ENCODE data around the gene PTPRG. TPM values are rescaled to one million over a fixed set of nuclear protein-coding genes. Genes with fewer than 3 reads are reported as not detected.
"Not testable (repeated sequence)": the region's sequence is repeated elsewhere in the genome, so short reads cannot be mapped to it uniquely, and the experiment has no call there.

PTPRG gene
- total RNA-seq, 1 donor from 2014 or later, result 78.2 TPM

DNA sequence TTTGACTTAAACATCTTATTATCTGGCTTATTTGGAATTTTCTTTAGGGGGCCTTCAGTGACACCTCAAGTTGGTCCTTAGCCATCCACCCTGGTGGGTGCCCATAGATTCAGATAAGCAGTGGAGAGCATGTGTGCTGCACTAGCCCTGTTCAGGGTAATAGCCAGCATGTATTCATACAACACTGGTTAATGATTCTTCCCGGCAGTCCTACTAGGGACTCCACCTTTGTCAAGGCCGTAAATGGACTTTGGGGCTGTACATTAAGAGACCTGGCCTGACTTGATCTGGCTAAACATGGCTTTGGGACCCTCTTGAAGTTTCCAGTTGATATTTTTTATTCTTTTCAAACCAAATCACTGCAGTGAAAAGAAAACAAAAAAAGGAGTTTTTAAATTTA, 125.8 kb downstream of the PTPRG start:
- DNase-seq, result no peak

DNA sequence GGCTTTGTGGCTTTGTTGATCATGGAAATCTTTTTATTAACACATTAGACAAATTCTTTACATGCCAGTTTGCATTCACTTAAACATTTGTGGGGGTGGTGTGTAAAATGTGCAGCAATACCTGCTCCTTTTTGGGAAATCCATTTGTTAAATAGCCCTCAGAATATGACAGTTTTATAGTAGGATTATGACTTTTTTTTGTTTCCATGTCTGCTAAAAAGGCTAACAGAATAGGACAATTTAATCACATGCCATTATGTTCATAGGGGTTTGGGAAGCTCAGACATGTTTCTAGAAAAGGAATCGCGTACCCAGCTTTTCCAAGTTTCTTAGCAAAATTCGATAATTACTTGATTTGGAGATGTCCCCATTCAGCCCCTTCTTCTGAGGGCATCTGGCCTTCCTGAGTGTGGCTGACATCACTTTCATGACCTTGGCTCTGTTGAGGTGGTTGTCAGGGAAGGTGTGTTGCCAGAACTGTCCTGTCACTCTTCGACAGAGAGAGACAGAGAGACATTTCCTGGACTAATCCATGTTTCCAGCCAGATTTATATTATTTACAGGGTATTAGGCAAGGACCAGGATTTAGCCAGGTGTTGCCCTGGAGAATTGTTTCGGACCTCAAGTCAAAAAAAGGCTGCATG, 126.4 kb downstream of the PTPRG start:
- DNase-seq, result no peak

DNA sequence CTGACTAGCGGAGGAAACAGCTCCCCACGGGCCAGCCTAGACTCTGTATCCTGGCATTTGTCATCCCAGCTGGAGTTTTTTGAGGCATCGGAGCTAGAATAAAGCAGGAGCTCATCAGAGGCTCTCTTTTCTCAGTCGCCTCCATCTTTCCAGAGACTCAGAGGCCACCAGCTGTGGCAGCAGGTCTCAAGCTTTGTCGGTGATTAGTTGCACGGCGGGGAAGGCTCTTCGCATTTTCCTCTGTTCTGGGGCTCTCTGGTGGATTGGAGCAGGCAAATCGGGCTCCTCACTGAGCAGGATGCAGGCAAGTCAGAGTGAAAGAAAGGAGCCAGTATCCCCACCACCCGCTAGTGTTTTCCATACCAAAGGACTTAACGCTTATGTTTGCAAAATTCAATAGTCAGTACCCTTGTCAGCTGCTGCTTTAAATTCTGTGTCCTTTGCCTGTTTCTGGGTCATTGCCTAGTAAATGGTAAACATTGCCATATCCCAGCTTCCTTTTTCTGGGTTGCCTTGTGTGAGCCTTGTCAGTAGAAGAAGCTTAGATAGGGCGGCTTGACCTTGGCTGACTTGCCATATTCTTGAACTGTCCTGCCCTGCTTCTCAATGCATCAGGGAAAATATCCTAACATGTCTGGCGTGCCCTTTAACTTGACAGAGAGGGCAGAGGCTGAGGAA, 127.1 kb downstream of the PTPRG start:
- peak; percentile 35 for DNase-seq

DNA sequence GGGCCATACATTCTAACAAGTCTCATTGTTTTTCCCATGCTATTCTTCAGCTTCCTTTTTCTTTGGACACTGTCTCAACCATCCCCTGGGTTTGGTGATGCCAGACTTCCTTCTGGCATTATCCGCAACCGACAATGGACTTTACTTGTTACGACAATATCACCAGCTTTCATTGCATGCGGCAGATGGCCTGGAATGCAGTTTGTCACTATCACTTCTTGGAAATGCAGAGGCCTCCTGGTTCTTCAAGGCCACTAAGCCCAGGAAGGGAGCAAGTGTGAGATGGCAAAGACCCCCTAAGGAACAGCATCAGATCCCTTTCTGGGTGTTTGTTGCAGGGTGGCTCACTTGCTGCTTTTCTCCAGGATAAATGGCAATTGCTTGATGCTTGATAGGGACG, 128.6 kb downstream of the PTPRG start:
- no peak for DNase-seq

DNA sequence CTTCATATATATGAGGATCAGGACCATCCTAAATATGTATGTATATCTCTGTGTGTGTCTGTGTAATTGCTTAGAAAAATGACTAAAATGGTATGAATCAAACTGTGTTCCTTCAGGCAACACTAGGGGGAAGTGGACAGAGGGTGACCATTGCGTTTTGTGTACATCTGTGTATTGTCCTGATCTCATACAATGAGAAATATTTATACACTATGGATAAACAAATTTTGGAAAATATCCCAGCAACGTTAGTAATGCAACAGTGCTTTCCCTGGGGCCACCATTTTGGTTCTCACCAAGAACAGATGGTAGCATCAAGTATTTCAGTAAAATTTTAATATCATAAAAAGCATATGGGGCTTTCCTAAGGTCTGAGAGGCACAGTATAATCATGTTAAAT, 130.1 kb downstream of the PTPRG start:
- DNase-seq, result no peak

DNA sequence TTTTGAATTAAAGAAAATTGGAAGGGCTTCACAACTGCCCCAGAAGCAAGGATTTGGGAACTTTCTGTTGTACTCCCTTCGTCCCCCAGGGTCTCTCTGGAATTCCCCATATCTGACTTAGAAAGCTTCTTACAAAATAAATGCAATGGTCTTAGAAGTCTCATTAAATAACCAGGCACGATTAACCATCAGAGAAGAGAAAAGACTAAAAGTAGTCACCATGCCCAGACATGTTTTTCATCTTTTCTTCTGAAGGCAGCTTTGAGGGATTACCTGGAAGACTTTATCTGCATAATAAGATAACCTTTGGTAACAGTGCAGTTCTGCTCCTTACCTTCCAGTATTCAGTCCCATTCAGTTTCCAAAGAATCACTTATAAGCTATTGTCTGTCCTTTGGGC, 135.9 kb downstream of the PTPRG start:
- no peak for DNase-seq

DNA sequence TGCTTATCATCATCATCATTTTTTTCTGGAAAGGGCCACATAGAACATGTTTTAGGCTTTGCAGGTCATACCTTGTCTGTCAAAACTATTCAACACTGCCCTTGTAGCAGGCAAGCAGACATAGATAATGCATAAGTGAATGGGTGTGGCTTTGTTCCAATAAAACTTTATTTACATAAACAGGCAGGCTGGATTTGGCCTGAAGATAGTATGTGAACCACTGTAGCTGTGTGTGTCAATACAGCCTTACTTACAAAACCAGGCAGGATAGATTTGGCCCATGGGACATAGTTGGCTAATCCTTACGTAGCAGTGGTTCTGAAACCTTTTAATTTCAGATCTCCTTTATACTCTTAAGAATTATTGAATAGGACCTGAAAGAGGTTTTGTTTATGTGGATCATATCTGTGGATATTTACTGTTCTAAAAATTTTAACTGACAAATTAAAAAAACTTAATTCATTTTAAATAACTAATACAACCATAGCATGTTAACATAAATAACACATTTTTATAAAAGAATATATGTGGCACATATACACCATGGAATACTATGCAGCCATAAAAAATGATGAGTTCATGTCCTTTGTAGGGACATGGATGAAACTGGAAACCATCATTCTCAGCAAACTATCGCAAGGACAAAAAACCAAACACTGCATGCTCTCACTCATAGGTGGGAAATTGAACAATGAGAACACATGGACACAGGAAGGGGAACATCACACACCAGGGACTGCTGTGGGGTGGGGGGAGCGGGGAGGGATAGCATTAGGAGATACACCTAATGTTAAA, 137.1 kb downstream of the PTPRG start:
- not testable (repeated sequence) for DNase-seq

DNA sequence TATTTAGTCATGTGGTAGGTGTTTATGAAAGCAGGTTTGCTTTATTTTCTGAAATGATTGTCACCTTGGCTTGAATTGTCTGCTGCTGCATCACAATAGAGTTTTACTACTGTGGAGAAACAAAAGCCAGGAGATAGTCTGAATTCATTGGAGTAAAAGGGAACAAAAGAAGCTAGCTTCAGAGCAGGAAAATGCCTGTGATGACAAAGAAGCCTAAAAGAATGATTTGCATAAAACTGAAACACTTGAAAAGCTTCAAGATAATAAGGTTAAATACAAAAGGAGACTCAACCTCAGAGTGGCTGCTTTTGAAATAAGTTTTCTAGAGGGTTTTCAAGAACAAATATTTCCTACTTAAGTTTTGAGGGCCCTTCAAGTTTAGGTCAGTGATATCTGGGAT, 138.3 kb downstream of the PTPRG start:
- DNase-seq, result no peak

DNA sequence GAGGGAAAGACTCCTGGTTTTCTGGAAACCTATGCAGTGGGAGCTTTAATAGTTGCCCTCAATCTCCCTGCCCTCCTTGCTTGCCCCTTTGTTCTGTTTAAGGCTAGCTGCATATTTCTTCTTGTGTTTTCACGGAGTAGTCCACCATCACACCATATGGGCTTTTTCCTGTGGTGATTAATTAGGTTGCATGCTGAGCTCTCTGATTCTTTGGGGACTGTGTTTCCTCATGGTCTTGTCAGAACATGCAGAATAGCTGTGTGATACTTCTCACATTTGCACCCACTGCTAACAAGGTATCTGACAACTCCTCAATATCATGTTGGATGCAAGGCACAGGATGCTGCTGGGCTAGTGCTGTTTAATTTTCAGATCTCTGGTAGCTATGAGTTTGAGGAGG, 139.6 kb downstream of the PTPRG start:
- DNase-seq, result no peak

DNA sequence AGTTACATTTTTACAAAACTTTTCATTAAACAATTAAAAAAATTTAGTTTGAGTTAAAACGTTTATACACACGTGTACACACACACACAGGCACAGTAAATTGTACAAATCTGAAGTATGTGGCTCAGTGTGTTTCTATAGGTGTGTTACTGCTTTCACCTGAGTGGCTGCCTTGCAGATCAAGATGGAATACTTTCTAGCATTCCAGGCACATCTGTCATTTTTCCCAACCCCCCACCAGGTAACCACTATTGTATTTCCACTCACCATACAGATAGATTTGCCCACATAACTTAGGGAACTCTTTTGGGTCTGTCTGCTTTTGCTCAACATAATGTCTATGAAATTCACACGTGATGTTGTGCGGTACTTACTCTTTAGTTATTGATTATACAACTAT, 141.1 kb downstream of the PTPRG start:
- no peak for DNase-seq

DNA sequence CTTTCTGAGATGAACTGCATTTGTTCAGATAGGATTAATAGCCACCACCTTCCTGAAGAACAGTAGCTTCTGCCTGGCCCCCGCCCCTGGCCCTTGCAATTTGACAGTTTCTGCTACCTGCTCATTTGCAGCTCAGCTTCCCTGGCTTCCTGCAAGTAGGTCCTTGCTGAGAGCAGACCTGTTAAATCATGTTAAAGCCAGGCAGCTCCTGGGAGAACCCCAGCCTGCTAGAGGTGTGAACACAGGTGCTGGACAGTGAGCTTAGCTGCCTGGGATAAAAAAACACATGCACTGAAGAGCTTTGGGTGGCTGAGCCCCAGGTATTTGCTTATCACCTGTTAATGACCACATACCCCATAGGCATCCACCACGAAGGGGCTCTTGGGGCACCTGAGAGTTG, 143.4 kb downstream of the PTPRG start:
- no peak for DNase-seq

DNA sequence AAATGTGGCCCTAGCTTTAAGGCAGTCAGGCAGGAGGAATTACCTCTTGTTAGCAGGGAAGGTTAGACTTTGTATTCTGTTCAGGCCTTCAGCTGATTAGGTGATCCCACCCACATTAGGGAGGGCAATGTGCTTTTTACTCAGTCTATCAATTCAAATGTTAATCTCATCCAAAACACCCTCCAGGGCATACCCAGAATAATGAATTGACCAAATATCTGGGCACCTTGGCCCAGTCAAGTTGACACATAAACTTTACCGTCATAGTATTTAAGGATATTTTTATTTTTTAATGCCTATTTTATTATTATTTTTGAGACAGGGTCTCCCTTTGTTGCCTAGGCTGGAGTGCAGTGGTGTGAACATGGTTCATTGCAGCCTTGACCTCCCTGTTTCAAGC, 146.1 kb downstream of the PTPRG start:
- DNase-seq, result no peak

DNA sequence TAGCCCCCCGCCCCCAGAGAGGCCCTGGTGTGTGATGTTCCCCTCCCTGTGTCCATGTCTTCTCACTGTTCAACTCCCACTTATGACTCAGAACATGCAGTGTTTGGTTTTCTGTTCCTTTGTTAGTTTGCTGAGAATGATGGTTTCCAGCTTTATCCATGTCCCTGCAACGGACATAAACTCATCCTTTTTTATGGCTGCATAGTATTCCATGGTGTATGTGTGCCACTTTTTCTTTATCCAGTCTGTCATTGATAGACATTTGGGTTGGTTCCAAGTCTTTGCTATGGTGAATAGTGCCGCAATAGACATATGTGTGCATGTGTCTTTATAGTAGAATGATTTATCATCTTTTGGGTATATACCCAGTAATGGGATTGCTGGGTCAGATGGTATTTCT, 149.5 kb downstream of the PTPRG start:
- not testable (repeated sequence) for DNase-seq

DNA sequence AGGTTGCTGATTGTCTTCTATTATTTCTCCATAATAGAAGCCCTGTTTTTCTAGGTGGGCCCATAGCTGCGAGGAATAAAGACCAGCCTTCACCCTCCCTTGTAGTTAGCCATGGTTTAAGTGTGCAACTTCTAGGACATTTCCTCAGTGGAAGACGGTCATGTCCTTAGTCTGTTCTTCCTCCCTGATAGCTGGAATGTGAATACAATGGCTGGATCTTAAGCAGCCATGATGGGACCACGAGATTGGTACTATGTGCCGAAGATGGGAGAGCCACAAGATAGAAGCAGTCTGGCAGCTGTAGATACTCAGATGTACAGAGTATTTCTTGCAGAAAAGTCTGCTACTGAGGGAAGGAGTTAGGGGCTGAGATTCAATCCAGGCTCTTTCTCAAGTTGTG, 152.9 kb downstream of the PTPRG start:
- no peak for DNase-seq

DNA sequence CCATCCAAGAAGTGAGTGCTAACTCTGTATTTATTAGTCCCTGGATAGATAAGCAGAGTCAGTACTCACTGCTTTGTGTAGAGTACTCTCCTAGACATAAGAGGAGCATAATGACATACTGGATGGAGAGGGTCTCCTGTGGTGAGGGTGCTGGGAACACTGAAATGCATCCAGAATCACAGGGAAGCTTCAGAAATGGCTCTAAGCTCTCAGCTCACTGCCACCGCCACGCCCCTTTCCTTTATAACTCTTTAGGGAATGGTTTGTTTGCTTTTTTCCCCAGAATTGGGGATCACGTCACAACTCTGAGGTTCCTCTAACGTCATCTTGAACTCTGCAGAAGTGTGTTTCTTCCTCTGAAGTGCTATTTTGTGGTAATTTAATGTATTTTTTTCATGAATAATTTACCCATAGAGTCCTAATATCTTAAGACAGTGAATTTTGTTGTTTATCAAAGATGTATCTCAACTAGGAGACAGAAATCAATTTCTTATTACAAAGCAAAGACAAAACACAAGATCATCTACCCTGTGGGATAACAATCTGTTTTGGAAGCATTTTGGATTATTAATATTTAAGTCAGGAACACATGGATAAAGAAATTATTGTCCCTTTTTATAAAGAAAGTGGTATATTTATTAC, 154.6 kb downstream of the PTPRG start:
- no peak for DNase-seq

DNA sequence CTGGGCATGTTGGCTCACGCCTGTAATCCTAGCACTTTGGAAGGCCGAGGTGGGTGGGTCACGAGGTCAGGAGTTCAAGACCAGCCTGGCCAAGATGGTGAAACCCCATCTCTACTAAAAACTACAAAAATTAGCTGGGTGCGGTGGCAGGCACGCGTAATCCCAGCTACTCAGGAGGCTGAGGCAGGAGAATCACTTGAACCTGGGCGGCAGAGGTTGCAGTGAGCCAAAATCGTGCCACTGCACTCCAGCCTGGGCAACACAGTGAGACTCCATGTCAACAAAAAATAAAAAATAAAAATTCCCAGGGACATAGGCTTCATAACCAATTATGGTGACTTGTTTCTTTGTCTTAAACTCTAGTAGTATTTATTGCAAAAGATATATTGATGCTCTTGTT, 155.3 kb downstream of the PTPRG start:
- not testable (repeated sequence) for DNase-seq

DNA sequence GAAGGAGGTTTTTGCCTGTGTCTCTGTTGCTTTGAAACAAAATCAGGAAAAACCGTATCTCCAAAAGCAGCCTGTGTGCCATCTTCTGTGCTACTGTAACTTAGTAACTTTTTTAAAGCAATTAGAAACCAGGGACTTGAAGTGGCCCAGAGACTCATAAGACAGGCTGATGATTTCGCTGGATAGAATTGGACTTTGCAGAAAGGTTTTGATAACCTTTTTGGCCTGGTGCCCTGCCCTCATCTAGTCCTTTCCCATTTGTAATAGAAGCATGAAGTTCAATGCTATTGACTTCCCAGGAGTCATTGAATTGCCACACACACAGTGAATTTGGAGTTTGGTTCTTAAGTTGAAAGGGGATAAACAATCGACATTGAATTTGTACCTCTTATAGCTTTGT, 157.2 kb downstream of the PTPRG start:
- DNase-seq, result no peak

DNA sequence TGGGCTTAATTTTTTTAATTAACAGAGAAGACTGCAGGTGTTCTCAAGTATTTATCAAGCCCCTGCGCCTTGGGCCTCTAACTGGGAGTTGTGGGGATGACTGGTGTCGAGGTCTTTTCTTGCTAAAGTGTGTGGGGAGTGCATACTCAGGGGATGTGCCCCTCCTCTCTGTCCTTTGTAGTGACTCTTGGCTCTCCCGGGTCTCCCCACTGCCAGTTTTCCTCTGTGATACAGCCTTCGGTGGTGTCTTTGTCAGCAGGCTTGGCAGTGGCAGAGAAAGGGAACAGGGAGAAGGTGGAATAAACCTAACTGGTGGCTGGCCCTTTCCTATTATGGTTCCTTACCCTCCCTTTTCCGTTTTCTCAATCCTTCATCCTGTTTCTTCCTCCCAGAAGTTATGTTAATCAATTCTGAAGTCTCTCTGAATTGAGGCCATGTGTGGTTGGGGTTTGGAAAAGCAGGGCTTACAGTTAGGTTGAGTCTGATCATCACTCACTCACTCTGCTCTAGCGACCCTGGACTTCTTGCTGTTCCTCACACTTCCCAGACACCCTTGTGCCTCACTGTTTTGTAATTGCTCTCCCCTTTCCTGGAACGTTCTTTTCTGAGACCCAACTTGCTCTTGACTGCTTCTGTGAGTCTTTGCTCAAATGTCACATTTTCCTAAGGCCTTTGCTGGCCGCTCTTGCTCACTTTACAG, 158.1 kb downstream of the PTPRG start:
- DNase-seq, result no peak

DNA sequence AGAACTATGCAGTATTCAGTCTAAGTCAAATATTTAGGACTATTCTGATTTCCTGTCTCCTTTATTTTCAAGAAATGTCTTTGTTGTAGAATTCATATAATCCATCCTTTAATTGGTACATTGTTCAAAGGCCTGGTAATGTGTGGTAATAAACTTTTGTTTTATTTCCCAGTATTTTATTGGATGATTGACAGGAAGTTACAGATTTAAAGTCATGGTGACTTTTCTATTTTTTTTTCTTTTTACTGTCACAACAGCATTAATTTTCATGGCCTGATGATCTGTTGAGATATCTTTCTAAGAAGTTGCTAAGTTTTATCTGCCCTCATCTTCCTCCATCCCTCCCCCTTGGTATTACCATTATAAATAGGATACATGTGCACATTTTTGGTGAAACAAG, 161.7 kb downstream of the PTPRG start:
- no peak for DNase-seq

DNA sequence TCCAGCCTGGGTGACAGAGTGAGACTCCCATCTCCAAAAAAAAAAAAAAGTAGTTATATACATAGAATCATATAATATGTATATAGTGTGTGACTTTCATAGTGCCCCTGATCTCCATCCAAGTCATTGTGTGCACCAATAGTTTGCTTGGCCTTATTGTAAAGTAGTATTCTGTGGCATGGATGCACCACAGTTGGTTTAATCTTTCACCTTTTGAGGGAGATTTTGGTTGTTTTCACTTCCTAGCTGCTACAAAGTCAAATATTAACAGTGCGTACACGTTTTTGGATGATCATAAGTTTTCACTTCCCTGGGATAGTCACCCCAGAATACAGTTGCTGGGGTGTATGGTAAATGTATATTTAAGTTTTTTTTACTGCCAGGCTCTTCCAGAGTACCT, 162.8 kb downstream of the PTPRG start:
- no peak for DNase-seq

DNA sequence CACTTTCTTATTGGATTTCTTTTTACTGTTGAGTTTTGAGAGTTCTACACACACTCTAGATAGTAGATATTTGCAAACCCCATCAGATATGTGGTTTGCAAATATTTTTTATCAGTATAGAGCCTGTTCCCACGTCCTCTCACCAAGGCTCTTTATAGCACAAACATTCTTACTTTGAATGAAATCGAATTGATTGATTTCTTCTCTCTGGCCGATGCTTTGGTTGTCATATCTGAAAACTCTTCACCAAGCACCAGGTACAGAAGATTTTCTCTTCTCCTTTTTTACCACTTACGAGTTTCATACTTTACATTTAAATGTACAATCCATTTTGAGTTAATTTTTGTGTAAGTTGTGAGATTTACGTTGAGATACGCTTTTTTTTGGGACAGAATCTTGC, 163.4 kb downstream of the PTPRG start:
- no peak for DNase-seq

DNA sequence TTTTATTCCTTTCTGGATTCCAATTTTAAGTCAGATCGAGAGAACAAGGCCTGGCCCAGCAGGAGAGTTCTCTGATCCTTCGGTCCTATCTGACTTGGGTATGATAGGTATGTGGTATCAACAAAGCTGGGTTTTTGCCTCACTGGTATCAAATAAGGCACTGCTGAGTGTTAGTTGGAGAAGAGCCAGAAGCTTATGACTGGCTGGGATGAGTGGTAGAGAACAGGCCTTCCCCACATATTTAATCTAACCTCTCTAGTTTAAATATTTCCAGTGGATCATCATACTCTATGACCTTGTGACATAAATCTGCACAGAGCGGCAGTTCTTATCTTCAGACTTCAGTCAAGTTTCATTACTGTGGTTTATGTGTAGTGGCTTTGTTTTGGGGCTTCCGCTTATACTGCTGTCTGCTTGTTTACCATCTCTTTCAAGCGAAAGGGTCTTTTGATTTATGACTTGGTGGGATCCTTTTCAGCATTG, 164.5 kb downstream of the PTPRG start:
- peak; percentile 40 for DNase-seq

Data from tongue (tissue), 2 donors.